ENCODE measurements around the gene KRT85. TPM values are rescaled to one million over a fixed set of nuclear protein-coding genes. Genes with fewer than 3 reads are reported as not detected.

The KRT85 gene
- total RNA-seq, 4 donors from 2014 or later = 0.15 to 101 (median 8.3) TPM; not detected in 1

GRCh38 chr12:52399756-52400155 is 32.5 kb upstream of the KRT85 start:
- no peak for TF ChIP-seq POLR2A (IDR thresholded peaks at IDR 0.05)
- TF ChIP-seq CTCF (IDR thresholded peaks at IDR 0.05) = no peak
- no peak for DNase-seq (ENCODE audit: low spot score in 2 of 2)
- intact Hi-C loops (cut with DNase I; ENCODE audit: low total_unique reads) = no loop called here
- WGBS, 2 donors = 85 to 90% methylated on average over 16 of the region's 16 CpGs
- H3K4me3 ChIP-seq (ENCODE audit: low read depth, poor library complexity, severe bottlenecking) = no peak overlapping the region

DNA sequence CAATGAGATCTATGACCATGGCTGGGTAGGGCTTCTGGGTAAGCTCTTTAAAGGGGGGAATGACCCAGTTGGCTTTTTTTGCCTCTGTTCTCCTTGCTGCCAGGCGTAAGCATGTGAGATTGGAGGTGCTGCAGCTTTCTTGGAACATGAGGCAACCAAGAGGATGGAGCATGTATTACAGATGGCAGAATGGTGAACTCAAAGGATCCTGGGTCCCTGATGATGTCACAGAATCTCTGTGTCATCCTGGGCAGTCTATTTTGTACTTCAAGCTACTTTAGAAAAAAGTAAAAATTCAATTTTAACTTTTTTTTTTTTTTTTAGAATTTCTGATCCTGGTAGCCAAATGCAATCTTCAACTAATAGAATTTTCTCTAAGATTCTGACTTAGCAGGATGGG is 30.9 kb upstream of the KRT85 start:
- TF ChIP-seq CTCF (IDR thresholded peaks at IDR 0.05) = no peak
- no peak for TF ChIP-seq POLR2A (IDR thresholded peaks at IDR 0.05)
- DNase-seq (ENCODE audit: low spot score in 2 of 2) = no peak
- WGBS, 2 donors = 80 to 87% methylated on average over 1 of the region's 1 CpG
- H3K4me3 ChIP-seq (ENCODE audit: low read depth, poor library complexity, severe bottlenecking) = no peak overlapping the region
- intact Hi-C loops (cut with DNase I; ENCODE audit: low total_unique reads) = no loop called here

DNA sequence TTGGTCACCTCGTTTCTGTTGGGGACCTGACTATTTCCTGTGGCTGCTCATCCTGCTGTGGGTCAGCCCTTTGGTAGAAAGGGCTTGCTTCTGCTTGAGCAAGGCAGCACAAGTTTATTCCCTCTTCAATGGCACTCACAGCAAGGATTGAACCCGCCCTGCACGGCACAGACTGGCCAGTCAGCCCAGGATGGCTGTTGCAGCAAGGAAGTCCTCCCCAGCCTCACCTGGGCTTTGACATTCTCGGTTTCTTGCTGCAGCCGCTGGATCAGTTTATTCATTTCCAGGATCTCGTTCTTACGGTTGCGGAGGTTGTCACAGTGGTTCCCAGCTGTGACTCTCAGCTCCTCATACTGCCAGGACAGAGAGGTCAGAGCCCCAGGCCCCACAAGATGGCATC is 29.4 kb upstream of the KRT85 start:
- TF ChIP-seq CTCF (IDR thresholded peaks at IDR 0.05) (no peak), POLR2A (IDR thresholded peaks at IDR 0.05) (no peak)
- DNase-seq (ENCODE audit: low spot score in 2 of 2) = no peak
- 74 to 85% methylated on average over 8 of the region's 8 CpGs for WGBS, 2 donors
- no peak overlapping the region for H3K4me3 ChIP-seq (ENCODE audit: low read depth, poor library complexity, severe bottlenecking)
- intact Hi-C loops (cut with DNase I; ENCODE audit: low total_unique reads) = no loop called here

DNA sequence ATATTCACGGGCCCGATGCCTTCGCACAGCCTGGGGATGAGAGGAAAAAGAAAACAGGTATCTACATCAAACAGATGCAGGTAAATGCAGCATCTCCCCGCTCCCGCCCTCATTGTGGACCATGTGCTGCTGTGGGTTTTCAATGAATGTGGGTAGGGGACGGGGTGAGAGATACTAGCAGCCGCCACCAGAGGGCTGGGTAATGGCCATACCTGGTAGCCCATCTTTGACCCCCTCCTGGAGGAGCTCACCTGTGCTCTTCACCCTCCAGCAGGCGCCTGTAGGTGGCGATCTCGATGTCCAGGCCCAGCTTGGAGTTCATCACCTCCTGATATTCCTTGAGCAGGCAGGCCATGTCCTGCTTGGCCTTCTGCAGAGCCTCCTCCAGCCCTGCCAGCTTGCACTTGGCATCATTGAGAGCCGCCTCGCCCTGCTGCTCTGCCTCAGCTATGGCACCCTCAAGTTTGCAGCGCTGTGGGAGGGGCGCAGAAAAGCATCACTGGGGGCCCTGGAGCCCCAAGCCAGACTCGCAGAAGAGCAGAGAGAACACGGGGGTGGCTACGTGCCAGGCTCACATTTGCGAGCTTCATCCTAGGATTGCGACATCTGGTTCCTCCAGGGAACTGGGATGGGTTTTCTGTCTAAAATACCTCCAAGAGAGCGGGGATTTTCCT is 28.6 kb upstream of the KRT85 start:
- DNase-seq (ENCODE audit: low spot score in 2 of 2) = no peak
- intact Hi-C loops (cut with DNase I; ENCODE audit: low total_unique reads) = no loop called here
- no peak overlapping the region for H3K4me3 ChIP-seq (ENCODE audit: low read depth, poor library complexity, severe bottlenecking)
- TF ChIP-seq POLR2A (IDR thresholded peaks at IDR 0.05) (no peak), CTCF (IDR thresholded peaks at IDR 0.05) (no peak)
- WGBS, 2 donors = 50 to 54% methylated on average over 20 of the region's 20 CpGs

DNA sequence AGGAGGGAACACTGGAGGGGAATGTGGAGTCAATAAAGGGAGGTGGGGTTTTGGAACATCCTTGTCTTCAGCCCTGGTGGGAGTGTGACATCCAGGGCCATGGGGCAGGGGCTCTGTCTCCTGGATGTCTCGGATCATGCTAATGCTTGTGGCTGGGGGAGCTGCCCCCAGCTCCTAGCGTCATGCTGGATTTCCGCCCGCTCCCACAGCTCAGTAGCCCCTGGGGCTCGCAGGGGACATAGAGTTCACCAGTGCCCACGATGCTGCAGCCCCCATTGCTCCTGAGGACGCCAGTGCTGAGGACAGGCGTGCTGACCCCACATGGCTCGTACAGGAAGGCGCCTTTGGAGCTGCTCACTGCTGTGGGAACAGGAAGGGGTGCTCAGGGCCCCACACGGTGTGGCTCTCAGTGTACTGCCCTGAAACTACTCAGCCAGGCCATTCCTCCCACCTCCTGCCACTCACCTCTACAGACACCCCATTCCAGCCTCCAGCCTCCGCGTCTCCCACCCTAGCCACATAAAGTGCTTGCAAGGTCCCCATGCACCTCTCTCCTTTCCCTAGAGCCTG is 27.6 kb upstream of the KRT85 start:
- 83 to 89% methylated on average over 12 to 13 of the region's 13 CpGs for WGBS, 2 donors
- DNase-seq (ENCODE audit: low spot score in 2 of 2) = no peak
- TF ChIP-seq POLR2A (IDR thresholded peaks at IDR 0.05) (no peak), CTCF (IDR thresholded peaks at IDR 0.05) (no peak)
- intact Hi-C loops (cut with DNase I; ENCODE audit: low total_unique reads) = no loop called here
- H3K4me3 ChIP-seq (ENCODE audit: low read depth, poor library complexity, severe bottlenecking) = no peak overlapping the region
